Right lobe of liver (tissue), 6 donors: ENCODE data around the gene AHSA1. TPM values are rescaled to one million over a fixed set of nuclear protein-coding genes. Genes with fewer than 3 reads are reported as not detected.

Source experiments
- ATAC-seq, 4 donors: fragments of 200-7000 bp; cut with Tn5 transposase; one replicate each; pipeline ENCODE4 v1.9.1; 2020; ENCODE audit warnings: mild to moderate bottlenecking in 4 of 4, moderate library complexity in 4 of 4
- DNase-seq, 3 donors: peaks; one replicate each; pipeline ENCODE4 v3.0.0-alpha.2; 2020
- H3K27ac ChIP-seq, 3 donors: fragments of 200-600 bp; one replicate each; pipeline ENCODE4 v1.8.0; 2022
- H3K27me3 ChIP-seq, 2 donors: fragments of 200-600 bp; one replicate each; pipeline ENCODE4 v1.8.0; 2022
- H3K36me3 ChIP-seq, 4 donors: fragments of 200-600 bp; sonication (generic) in 1 of 4; one replicate each; pipeline versions ENCODE4 v1.5.1 to v1.8.0; 2017 to 2022; ENCODE audit warnings: control low read depth in 1 of 4
- H3K4me1 ChIP-seq, 4 donors: fragments of 200-600 bp; sonication (generic) in 1 of 4; one replicate each; pipeline versions ENCODE4 v1.5.1 to v1.8.0; 2017 to 2022; ENCODE audit warnings: control low read depth in 1 of 4
- H3K4me3 ChIP-seq, 3 donors: fragments of 200-600 bp; one replicate each; pipeline ENCODE4 v1.8.0; 2022
- H3K9me3 ChIP-seq, 4 donors: fragments of 200-600 bp; sonication (generic) in 1 of 4; one replicate each; pipeline versions ENCODE4 v1.5.1 to v1.8.0; 2017 to 2022; ENCODE audit warnings: control low read depth in 1 of 4
- CTCF ChIP-seq, 4 donors: fragments of 200-600 bp in 3 of 4; fragments of 450-650 bp in 1 of 4; IDR thresholded peaks; one replicate each; pipeline versions ENCODE4 v1.5.1 to v1.8.0; 2016 to 2022; ENCODE audit warnings: antibody characterized with exemption in 4 of 4, mild to moderate bottlenecking in 2 of 4
- POLR2A ChIP-seq: fragments of 450-650 bp; IDR thresholded peaks from one replicate; pipeline ENCODE4 v1.6.1; 2017; ENCODE audit warnings: antibody characterized with exemption, mild to moderate bottlenecking
- WGBS: methylation state at CpG from one replicate; pipeline ENCODE4 v1.1.6; 2018; ENCODE audit warnings: low coverage, low lambda C conversion rate; ENCODE audit not compliant: insufficient coverage; ENCODE audit errors: missing lambda C conversion rate; 5-methylcytosine and 5-hydroxymethylcytosine counted together
- intact Hi-C, 2 donors: fragments of 100-400 bp; cut with DNase I; formaldehyde crosslinking; loops; one replicate each; pipeline versions ENCODE4 v1.11.2 to v1.14.1; 2022
- total RNA-seq, 6 experiments: library from RNA; depleted of rRNA in 2 of 6; stranded (reverse); fragments of >200 nt in 2 of 6; fragmentation: NEBNext Ultra II Directional in 3 of 6; extraction: Animal tissue kit (Norgen Biotek cat#: 25700) in 3 of 6; gene quantifications; one replicate each; pipeline versions ENCODE4 v1.1.0 to v1.2.4, GENCODE V29; 2016 to 2023
- donor health status: DM: no; HTN: yes; CAD: no.
- donor health status: DM: no; HTN: no; CAD: no.
- donor health status: DM: no; HTN: no; CAD: no.
- donor health status: DM: no; HTN: yes; CAD: no.
- donor health status: DM: no; HTN: yes; CAD: no.

Gene AHSA1
- total RNA-seq, 6 experiments from 2014 or later, result 40.6 to 114 (median 77.6) TPM

GRCh38 chr14:77474479-77475177 lies 16.7 kb downstream of the AHSA1 start:
- no peak for TF ChIP-seq POLR2A
- TF ChIP-seq CTCF (IDR thresholded peaks at IDR 0.05), result no peak
- DNase-seq, result no peak
- no peak for ATAC-seq

DNA sequence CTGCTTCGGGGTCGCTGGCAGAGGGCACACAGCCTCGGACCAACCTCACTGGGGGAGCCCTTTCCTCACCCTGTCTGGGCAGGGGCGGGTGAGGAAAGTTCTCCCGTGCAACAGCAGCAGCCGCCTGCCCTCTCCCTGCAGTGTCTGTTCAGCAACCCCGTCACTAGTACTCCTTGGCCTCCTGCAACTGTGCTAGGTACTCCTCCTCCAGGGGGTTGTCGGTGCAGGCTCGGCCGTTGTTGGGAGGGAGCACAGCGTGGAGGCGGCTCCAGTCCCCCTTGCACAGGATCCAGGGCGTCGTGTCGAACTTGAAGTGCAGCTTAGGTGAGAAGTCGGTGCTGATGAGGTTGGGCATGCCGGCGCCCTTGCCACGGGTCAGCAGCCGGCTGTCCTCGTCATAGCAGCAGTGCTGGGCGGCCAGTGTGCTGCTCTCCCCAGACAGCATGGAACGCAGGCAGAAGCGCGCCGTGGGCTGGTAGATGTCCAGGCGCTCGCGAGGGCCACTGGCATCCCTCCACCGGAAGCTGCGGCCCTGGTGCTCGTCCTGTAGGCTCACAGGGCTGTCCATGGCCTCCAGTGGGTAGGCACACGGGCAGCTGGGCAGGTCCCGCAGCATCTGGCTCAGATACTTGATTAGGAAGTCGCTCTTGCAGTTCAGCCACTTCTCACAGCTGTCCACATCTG lies 17.7 kb downstream of the AHSA1 start:
- 95% methylated on average over 12 of the region's 35 CpGs for WGBS
- intact Hi-C loops, result no loop called here

More at GRCh38 chr14:77474479-77475177, 16.7 kb downstream of the AHSA1 start:
- intact Hi-C loops, result no loop called here
- 30% methylated on average over 2 of the region's 9 CpGs for WGBS
- no peaks in the 10 kb centered on the region for H3K4me1 ChIP-seq
- no peak overlapping the region for H3K27ac ChIP-seq
- H3K4me3 ChIP-seq, result no peak overlapping the region
- H3K36me3 ChIP-seq, result peaks cover 0 to 1% (median 0%) of the 10 kb centered on the region in 4 donors
- no peaks in the 10 kb centered on the region for H3K27me3 ChIP-seq
- H3K9me3 ChIP-seq, result no peaks in the 10 kb centered on the region

DNA sequence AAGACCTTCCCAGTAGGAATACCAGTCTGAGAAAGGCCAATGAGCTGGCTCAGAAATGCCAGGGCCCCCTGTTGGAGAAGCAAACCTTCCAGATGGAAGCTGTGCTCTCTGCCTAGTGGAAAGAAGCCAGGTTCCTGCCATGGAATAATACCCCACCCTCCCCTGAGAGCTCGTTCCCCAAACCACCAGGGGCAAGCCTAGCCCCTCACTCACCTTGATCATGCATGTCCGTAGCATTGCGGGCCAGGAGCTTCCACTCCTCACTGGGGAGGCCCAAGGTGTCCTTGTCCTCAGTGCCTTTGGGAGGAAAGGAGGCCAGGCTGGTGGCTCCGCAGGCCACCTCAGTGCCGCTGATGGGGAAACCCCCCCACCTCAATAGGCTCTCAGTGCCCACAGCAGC lies 20.1 kb downstream of the AHSA1 start:
- intact Hi-C loops, result no loop called here
- no CpG with 5 or more reads among the region's 5 CpGs for WGBS
- Histone ChIP-seq H3K4me3 (no peak overlapping the region), H3K4me1 (no peaks in the 10 kb centered on the region), H3K36me3 (no peaks in the 10 kb centered on the region), H3K27ac (no peak overlapping the region), H3K27me3 (no peaks in the 10 kb centered on the region), H3K9me3 (no peaks in the 10 kb centered on the region)
- ATAC-seq (no peak), DNase-seq (no peak)
- TF ChIP-seq POLR2A, result no peak
- no peak for TF ChIP-seq CTCF (IDR thresholded peaks at IDR 0.05)

More for the DNA sequence above, 17.7 kb downstream of the AHSA1 start:
- H3K27me3 ChIP-seq, result no peaks in the 10 kb centered on the region
- no peak for TF ChIP-seq POLR2A
- ATAC-seq (no peak), DNase-seq (no peak)
- no peaks in the 10 kb centered on the region for H3K9me3 ChIP-seq
- H3K27ac ChIP-seq, result no peak overlapping the region
- H3K4me1 ChIP-seq, result no peaks in the 10 kb centered on the region
- H3K36me3 ChIP-seq, result no peaks in the 10 kb centered on the region
- H3K4me3 ChIP-seq, result no peak overlapping the region

- TF ChIP-seq POLR2A, result no peak
- TF ChIP-seq CTCF (IDR thresholded peaks at IDR 0.05), result no peak
- DNase-seq, result no peak
- intact Hi-C loops, result no loop called here
- no peak overlapping the region for H3K27ac ChIP-seq
- no peaks in the 10 kb centered on the region for H3K4me1 ChIP-seq
- H3K9me3 ChIP-seq, result no peaks in the 10 kb centered on the region
- no peak overlapping the region for H3K4me3 ChIP-seq
- 14% methylated on average over 1 of the region's 1 CpG for WGBS
- no peaks in the 10 kb centered on the region for H3K36me3 ChIP-seq
- ATAC-seq, result no peak
- no peaks in the 10 kb centered on the region for H3K27me3 ChIP-seq
These were observed 20.9 kb downstream of the AHSA1 start for GRCh38 chr14:77478796-77479195.

GRCh38 chr14:77482422-77482821 lies 24.5 kb downstream of the AHSA1 start:
- no peak overlapping the region for H3K27ac ChIP-seq
- no peaks in the 10 kb centered on the region for H3K36me3 ChIP-seq
- no peaks in the 10 kb centered on the region for H3K4me1 ChIP-seq
- no peaks in the 10 kb centered on the region for H3K27me3 ChIP-seq
- ATAC-seq (no peak), DNase-seq (no peak)
- no peak for TF ChIP-seq POLR2A
- no peak for TF ChIP-seq CTCF (IDR thresholded peaks at IDR 0.05)
- H3K4me3 ChIP-seq, result no peak overlapping the region
- 79% methylated on average over 4 of the region's 8 CpGs for WGBS
- no peaks in the 10 kb centered on the region for H3K9me3 ChIP-seq
- intact Hi-C loops, result no loop called here
